Smooth muscle cell (in vitro differentiated cells): Measurements from ENCODE around the gene TP73. TPM values are rescaled to one million over a fixed set of nuclear protein-coding genes. Genes with fewer than 3 reads are reported as not detected.

ENCODE experiments used
- DNase-seq: peaks from one replicate; lab custom pipeline; 2025; ENCODE audit not compliant: unreplicated experiment; lab: John Stamatoyannopoulos, UW
- H2AFZ ChIP-seq: fragments of 200-600 bp; sonication (generic); 2 replicates; pipeline ENCODE4 v1.6.0; 2016; ENCODE audit warnings: antibody characterized with exemption, low read depth, mild to moderate bottlenecking
- H3F3A ChIP-seq: fragments of 200-600 bp; sonication (generic); 2 replicates; pipeline ENCODE4 v1.6.0; 2017; ENCODE audit warnings: antibody characterized with exemption, low read depth
- H3K27ac ChIP-seq: fragments of 200-600 bp; sonication (generic); 2 replicates; pipeline ENCODE4 v1.5.1; 2016; ENCODE audit warnings: low read depth, mild to moderate bottlenecking
- H3K27me3 ChIP-seq: fragments of 200-600 bp; sonication (generic); 2 replicates; pipeline ENCODE4 v1.6.1; 2016; ENCODE audit warnings: low read depth, mild to moderate bottlenecking
- H3K36me3 ChIP-seq: fragments of 200-600 bp; sonication (generic); 2 replicates; pipeline ENCODE4 v1.5.1; 2016; ENCODE audit warnings: low read depth
- H3K4me1 ChIP-seq: fragments of 200-600 bp; sonication (generic); 2 replicates; pipeline ENCODE4 v1.5.1; 2016; ENCODE audit warnings: low read depth
- H3K4me2 ChIP-seq: fragments of 200-600 bp; sonication (generic); 2 replicates; pipeline ENCODE4 v1.6.0; 2016; ENCODE audit warnings: mild to moderate bottlenecking
- H3K4me3 ChIP-seq: fragments of 200-600 bp; sonication (generic); 2 replicates; pipeline ENCODE4 v1.5.1; 2016; ENCODE audit warnings: mild to moderate bottlenecking
- H3K79me2 ChIP-seq: fragments of 200-600 bp; sonication (generic); 2 replicates; pipeline ENCODE4 v1.6.0; 2016; ENCODE audit warnings: low read depth, mild to moderate bottlenecking
- H3K9ac ChIP-seq: fragments of 200-600 bp; sonication (generic); 2 replicates; pipeline ENCODE4 v1.6.0; 2016; ENCODE audit warnings: low read depth
- H3K9me3 ChIP-seq: fragments of 200-600 bp; sonication (generic); replicated peaks from 2 replicates; pipeline ENCODE4 v1.5.1; 2016; ENCODE audit warnings: low read depth
- H4K20me1 ChIP-seq: fragments of 200-600 bp; sonication (generic); 2 replicates; pipeline ENCODE4 v1.6.0; 2016; ENCODE audit warnings: low read depth
- CTCF ChIP-seq: fragments of 200-600 bp; sonication (generic); IDR thresholded peaks from 2 replicates; pipeline ENCODE4 v1.5.1; 2017; ENCODE audit warnings: borderline replicate concordance, mild to moderate bottlenecking, antibody characterized with exemption; ENCODE audit not compliant: insufficient read depth, poor library complexity, severe bottlenecking
- WGBS: methylation state at CpG from one replicate; pipeline ENCODE4 v1.1.7; 2016; ENCODE audit warnings: low lambda C conversion rate; 5-methylcytosine and 5-hydroxymethylcytosine counted together
- polyA plus RNA-seq: library from polyadenylated mRNA; unstranded; fragments of >200 nt; fragmentation: Nextera tagmentation; extraction: Ambion mirVana; gene quantifications from 2 replicates; pipeline ENCODE4 v1.2.1, GENCODE V29; 2016
- total RNA-seq: library from RNA; depleted of rRNA; stranded (reverse); fragments of >200 nt; gene quantifications from 2 replicates; pipeline ENCODE4 v1.2.3, GENCODE V29; 2014

The TP73 gene
- total and polyA plus RNA-seq, 2 experiments from 2014 or later: 0.22 TPM; not detected in 1

GRCh38 chr1:3645666-3646355 is 6.5 kb upstream of the TP73 start:
- 96% methylated on average over 27 of the region's 27 CpGs for WGBS

GRCh38 chr1:3646596-3646995 is 5.7 kb upstream of the TP73 start:
- Histone ChIP-seq H3K27me3 (peaks cover 16% of the 10 kb centered on the region), H3K9ac (no peak overlapping the region), H3K36me3 (no peaks in the 10 kb centered on the region), H3K9me3 (no peaks in the 10 kb centered on the region), H3K4me2 (no peak overlapping the region), H3K27ac (no peak overlapping the region), H3K79me2 (no peaks in the 10 kb centered on the region), H2AFZ (no peak overlapping the region), H3K4me1 (peaks cover 6% of the 10 kb centered on the region), H3F3A (no peaks in the 10 kb centered on the region), H4K20me1 (no peaks in the 10 kb centered on the region), H3K4me3 (no peak overlapping the region)
- no peak for DNase-seq
- 98% methylated on average over 20 of the region's 20 CpGs for WGBS
- no peak for TF ChIP-seq CTCF

More at GRCh38 chr1:3645666-3646355, 6.5 kb upstream of the TP73 start:
- no peaks in the 10 kb centered on the region for H3K36me3 ChIP-seq
- H3K4me3 ChIP-seq: no peak overlapping the region
- no peaks in the 10 kb centered on the region for H3K79me2 ChIP-seq
- peaks cover 6% of the 10 kb centered on the region for H3K4me1 ChIP-seq
- no peaks in the 10 kb centered on the region for H3F3A ChIP-seq
- DNase-seq: no peak
- no peak overlapping the region for H3K27ac ChIP-seq
- H2AFZ ChIP-seq: no peak overlapping the region
- no peaks in the 10 kb centered on the region for H3K9me3 ChIP-seq
- H3K4me2 ChIP-seq: no peak overlapping the region
- H3K27me3 ChIP-seq: peaks cover 8% of the 10 kb centered on the region
- H4K20me1 ChIP-seq: no peaks in the 10 kb centered on the region
- TF ChIP-seq CTCF: no peak
- H3K9ac ChIP-seq: no peak overlapping the region

- no peak for TF ChIP-seq CTCF
- peak within 1 kb of the TSS; percentile 98 for H2AFZ ChIP-seq
- H3F3A ChIP-seq: no peaks in the 10 kb centered on the region
- no peaks in the 10 kb centered on the region for H3K9me3 ChIP-seq
- WGBS: 6% methylated on average over 57 of the region's 60 CpGs
- H3K27me3 ChIP-seq: peaks cover 46% of the 10 kb centered on the region
- H4K20me1 ChIP-seq: no peaks in the 10 kb centered on the region
- H3K36me3 ChIP-seq: no peaks in the 10 kb centered on the region
- H3K4me3 ChIP-seq: peak within 1 kb of the TSS; percentile 93
- H3K27ac ChIP-seq: no peak within 1 kb of the TSS
- peaks cover 6% of the 10 kb centered on the region for H3K4me1 ChIP-seq
- peak within 1 kb of the TSS; percentile 94 for H3K4me2 ChIP-seq
- DNase-seq: peak; percentile 36
- H3K9ac ChIP-seq: peak within 1 kb of the TSS; percentile 17
- H3K79me2 ChIP-seq: no peaks in the 10 kb centered on the region
Observed at GRCh38 chr1:3649342-3650247, 2.7 kb upstream of the TP73 start, which contains the start of gene WRAP73. Gene WRAP73 (minus strand): TSS chr1:3650103. CDS start chr1:3649999, 104 bp downstream.
